G401.6 (cell line): ENCODE results near the gene SNRNP25.

Experiments
- FAIRE-seq: peaks from 2 replicates; lab custom pipeline; 2012; peaks lifted over from hg19 to GRCh38; lab: Jason Lieb, UNC

The SNRNP25 gene

GRCh38 chr16:78444-79150, 25.0 kb downstream of the SNRNP25 start:
- no peak for FAIRE-seq

GRCh38 chr16:79151-80054, 25.8 kb downstream of the SNRNP25 start:
- FAIRE-seq = no peak

GRCh38 chr16:83060-83603, 29.5 kb downstream of the SNRNP25 start:
- FAIRE-seq = no peak

- no peak for FAIRE-seq
These were observed 30.4 kb downstream of the SNRNP25 start for GRCh38 chr16:83781-84615.

GRCh38 chr16:84718-85406, 31.2 kb downstream of the SNRNP25 start:
- no peak for FAIRE-seq

GRCh38 chr16:85407-85782, 31.8 kb downstream of the SNRNP25 start:
- no peak for FAIRE-seq

- FAIRE-seq = no peak
These were observed 32.2 kb downstream of the SNRNP25 start for GRCh38 chr16:85865-86264.

GRCh38 chr16:86483-86952, 32.9 kb downstream of the SNRNP25 start:
- no peak for FAIRE-seq

GRCh38 chr16:88613-89012, 35.0 kb downstream of the SNRNP25 start:
- FAIRE-seq = no peak

- FAIRE-seq = no peak
These were observed 36.0 kb downstream of the SNRNP25 start for GRCh38 chr16:89391-90302.

- no peak for FAIRE-seq
These were observed 37.9 kb downstream of the SNRNP25 start for GRCh38 chr16:91484-91883.

GRCh38 chr16:92431-93339, 39.1 kb downstream of the SNRNP25 start:
- FAIRE-seq = no peak

- no peak for FAIRE-seq
These were observed 41.3 kb downstream of the SNRNP25 start for GRCh38 chr16:94918-95265.

- peak; percentile 83 for FAIRE-seq
These were observed 43.3 kb downstream of the SNRNP25 start for GRCh38 chr16:96935-97381.

GRCh38 chr16:97822-98221, 44.2 kb downstream of the SNRNP25 start:
- FAIRE-seq = no peak

GRCh38 chr16:100989-101388, 47.4 kb downstream of the SNRNP25 start:
- no peak for FAIRE-seq

GRCh38 chr16:101586-101985, 48.0 kb downstream of the SNRNP25 start:
- FAIRE-seq = no peak

GRCh38 chr16:102060-102855, 48.6 kb downstream of the SNRNP25 start:
- no peak for FAIRE-seq

GRCh38 chr16:104355-104754, 50.7 kb downstream of the SNRNP25 start:
- no peak for FAIRE-seq
